DMS53 treated with DMSO at 0.1 percent for 48 hours (cell line): Measurements from ENCODE around the gene GPATCH1.
"Not testable (repeated sequence)": the region's sequence is repeated elsewhere in the genome, so short reads cannot be mapped to it uniquely, and the experiment has no call there.

ENCODE experiments used
- DNase-seq: peaks from one replicate; lab custom pipeline; 2025; ENCODE audit not compliant: unreplicated experiment; lab: John Stamatoyannopoulos, UW

GPATCH1 gene

DNA sequence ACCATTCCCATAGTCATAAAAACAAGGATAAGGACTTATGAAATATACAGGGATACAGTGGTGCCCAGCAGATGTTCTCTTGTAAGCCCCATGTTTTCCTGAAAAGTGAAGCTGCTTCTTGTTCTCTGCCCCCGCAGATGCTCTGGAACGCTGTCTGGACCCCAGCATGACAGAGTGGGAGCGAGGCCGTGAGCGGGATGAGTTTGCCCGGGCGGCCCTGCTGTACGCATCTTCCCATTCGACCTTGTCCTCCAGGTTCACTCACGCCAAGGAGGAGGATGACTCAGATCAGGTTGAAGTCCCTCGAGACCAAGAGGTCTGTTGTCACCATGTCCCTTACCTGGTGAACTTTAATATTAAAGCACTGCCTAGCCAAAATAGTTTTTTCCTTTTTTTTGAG, 30.6 kb downstream of the GPATCH1 start:
- no peak for DNase-seq

DNA sequence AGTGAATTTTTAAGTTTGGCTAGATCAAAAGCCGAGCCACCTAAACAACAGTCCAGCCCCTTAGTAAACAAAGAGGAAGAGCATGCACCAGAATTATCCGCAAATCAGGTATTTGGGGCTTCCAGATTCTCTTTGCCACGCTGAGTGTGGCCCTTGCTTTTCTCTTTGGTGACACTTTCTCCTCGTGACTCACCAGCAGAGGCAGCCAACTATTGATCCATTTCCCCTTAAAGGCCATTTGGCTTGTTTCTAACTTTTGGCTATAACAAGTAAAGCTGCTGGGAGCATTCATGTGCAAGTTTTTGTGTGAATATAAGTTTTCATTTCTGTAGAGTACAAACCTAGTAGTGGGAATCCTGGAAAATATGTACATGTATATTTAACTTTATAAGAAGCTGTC, 33.3 kb downstream of the GPATCH1 start:
- DNase-seq, result no peak

DNA sequence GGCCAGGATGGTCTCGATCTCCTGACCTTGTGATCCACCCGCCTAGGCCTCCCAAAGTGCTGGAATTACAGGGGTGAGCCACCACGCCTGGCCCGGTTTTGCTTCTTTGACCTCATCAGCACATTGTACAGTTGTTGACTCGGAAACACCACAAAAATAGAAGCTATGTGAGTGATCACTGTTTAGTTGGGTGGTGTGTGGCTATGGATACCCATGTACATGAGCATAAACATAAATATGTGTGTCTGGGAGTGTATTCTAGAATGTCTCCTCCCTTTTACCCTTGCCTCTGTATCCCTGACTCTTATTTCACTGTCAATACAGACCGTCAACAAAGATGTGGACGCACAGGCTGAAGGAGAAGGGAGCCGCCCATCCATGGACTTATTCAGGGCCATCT, 36.5 kb downstream of the GPATCH1 start:
- no peak for DNase-seq

DNA sequence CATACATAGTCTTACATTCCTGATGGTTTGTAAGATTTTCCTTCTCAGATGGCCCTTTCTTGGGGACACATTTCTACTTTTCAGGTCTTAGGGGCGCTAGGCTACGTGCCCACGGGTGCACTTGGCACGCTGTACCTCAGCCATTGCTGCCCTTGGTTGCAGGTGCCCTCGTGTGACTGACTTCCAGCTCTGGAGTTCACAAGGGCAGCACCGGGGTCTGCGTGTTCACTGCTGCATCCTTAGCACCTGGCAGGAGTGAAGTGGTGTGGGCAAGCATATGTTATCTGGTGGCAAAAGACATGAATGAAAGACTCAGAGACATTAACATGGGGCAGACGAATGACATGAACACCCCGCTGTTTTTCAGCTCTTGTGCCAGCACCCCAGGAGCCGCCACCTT, 37.7 kb downstream of the GPATCH1 start:
- DNase-seq, result no peak

DNA sequence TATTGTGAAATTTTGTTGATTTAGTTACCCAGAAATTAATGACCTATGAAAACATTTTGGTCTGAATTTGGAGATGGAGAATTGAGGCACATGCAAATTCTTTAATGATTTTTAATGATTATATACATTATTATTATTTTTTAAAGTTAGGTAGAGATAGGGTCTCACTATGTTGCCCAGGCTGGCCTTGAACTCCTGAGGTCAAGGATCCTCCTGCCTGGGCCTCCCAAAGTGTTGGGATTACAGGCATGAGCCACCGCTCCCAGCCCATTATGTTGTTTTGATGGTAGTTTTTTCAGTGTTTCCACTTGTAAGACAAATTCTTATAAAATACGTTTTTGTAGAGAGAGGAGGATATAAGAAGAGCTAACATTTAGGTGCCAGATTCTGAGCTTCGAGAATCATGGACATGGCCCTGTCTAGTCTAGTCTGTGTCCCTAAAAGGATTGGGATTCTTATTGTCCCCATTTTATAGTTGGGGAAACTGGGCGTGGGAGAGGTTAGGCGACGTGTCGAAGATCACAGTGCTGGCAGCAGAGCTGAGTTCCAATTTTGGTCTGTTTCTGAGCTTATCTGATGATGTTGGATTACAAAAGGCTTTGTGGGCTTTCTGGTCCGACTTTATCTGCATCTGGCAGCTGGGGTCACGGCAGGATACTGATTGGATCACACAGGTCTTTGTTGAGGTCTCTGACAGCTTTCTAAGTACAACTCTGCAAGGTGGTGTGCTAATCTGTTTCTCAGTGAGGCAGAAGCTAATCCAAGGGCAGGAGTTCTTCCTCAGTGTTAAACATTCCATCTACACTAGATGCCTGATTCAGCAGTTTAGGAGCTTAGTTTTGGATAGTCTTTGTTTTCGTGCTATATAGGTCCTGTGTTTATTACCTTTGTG, 43.5 kb downstream of the GPATCH1 start:
- no peak for DNase-seq

DNA sequence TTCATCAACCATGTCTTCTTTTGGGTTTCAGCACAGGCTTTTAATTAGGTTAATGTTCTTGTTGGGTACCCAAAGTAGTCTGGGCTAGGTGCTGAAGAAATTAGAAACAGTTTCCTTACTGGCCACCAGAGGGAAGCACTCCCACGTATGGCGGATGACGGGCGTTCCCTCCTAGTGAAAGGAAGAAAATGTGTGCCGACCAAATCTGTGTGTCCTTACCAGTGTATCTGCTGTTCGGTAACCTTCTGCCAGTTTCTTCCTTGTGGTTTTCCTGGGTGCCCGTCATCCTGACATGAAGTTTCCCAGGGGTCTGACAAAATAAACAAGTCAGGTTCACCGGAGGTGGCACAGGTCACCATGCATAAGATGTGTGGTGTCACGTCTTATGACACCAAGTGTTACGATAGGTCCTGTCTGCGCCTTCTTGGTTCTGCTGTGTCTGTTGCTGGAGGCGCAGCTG, 45.0 kb downstream of the GPATCH1 start:
- peak; percentile 79 for DNase-seq

DNA sequence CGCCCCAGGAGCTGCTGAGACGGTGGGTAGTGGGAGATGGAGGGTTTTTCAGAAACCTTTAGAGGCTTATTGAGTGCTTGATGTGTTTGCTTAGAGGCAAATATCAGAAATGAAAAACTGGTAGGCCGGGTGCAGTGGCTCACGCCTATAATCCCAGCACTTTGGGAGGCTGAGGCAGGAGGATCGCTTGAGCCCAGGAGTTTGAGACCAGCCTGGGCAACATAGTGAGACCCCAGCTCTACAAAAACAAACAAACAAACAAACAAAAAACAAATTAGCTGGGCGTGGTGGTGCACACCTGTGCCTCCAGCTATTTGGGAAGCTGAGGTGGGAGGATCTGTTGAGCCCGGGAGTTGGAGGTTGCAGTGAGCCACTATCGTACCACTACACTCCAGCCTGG, 45.7 kb downstream of the GPATCH1 start:
- not testable (repeated sequence) for DNase-seq

DNA sequence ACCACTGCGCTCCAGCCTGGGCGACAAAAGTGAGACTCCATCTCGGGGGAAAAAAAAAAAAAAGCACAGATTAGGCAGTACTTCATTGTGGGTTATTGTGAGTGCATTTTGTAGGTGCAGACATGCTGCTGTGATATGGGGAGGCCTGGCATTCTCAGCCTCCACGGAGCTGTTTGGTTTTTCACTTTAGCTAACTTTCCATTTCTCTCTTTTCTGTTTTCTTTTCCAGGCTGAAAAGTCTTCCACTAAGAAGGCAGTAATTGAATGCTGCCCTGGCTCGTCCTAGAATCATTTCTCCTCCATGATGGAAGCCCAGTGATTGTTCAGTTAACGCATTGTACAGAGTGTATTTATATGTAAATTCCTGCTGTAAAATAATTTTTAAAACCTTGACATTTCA, 48.9 kb downstream of the GPATCH1 start:
- no peak for DNase-seq

DNA sequence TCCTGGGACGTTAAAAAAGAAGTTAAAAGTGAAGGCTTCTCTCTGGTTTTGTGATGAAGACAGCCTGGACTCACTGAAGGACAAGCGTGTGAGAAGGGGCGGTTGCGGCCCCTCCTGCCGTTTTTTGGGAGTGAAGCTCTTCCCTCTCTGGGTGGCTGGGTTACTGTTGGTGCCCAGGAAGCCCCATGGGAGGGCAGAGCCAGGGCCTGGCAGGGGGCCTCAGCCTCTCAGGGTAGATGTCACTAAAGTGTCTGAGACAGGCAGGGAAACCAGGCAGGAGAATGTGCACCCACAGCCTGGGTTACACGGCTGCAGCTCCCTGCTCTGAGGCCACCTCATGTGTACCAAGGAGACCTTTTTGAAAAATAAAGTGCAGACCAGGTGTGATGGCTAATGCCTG, 49.5 kb downstream of the GPATCH1 start:
- no peak for DNase-seq

DNA sequence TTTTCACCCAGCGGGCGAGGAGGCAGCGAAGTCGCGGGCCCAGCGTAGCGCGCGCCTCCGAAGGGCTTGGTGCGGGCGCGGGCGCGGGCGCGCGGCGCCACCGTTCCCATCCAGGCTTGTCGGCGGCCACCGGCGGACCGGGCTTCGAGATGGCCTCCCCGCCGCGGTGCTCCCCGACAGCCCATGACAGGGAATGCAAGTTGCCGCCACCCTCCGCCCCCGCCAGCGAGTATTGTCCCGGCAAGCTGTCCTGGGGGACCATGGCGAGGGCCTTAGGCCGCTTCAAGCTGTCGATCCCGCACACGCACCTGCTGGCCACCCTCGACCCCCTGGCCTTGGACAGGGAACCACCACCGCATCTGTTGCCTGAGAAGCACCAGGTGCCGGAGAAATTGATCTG, 51.0 kb downstream of the GPATCH1 start, which contains the start of gene WDR88:
WDR88 (plus strand) TSS at position 94 of the 400 bp plus-strand sequence; CDS start at position 150, 56 bp downstream.
- no peak for DNase-seq

DNA sequence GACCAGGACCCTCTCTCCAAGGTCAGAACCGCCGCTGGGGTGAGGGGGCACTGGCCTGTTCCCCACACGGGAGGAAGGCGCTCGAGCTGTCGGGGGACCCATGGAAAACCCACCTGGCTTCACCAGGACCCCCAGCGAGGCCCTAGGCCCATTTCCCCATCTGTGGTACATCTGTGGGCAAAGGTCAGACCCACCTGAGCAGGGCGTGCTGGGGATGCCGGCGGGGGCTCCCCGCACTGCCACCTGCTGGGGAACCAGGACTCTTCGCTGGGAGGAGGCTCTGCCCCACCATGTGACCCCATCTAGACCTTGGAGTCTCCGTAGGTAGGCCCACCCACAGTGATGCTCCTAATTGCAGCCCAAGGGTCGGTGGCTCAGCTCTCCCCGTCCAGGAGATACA, 51.4 kb downstream of the GPATCH1 start:
- DNase-seq, result no peak

DNA sequence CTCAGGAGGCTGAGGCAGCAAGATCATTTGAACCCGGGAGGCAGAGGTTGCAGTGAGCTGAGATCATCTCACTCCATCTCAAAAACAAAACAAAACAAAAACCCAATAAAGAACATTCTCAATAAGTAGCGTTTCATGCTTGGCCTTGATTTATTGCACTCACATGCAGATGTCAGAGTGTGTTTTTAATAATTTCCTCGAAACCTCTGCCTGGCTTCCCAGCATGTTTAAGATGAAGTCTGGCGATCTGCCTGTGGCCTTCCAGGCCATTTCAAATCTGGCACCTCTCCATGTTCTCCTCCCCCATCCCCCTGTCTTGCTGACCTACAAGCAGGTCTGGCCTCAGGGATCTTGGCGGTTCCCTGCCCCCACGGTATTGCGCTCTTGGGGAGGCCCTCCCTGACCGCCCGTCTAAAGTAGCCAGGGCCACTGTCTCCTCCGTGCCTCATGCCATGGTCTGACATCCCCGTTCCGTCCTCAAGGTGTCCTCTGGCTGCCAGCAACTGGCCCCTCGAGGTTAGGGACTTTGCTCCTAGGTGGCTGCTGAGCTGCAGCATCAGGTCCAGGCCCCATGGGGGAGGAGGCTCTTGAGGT, 52.6 kb downstream of the GPATCH1 start:
- no peak for DNase-seq

DNA sequence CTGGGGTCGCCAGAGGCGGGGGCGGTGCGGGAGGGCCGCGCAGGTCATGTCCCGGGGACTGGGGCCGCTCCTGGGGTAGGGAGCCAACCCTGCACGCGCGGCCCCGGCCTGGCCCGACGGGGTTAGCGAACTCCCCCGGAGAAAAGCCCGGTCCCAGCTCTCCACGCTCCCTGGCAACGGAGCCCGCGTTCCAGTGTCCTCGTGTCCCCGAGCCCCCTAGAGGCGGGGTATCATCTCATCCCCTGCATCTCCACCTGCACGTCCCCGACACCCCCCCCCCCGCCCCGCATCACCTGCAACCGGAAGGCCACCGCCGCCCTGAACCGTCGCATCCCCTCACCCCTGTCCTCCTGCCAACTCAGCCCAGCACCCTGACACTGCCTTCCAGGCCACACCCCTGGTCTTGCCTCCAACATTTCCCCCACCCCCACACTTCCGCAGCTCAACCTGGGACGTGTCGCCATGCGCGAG, 53.6 kb downstream of the GPATCH1 start:
- DNase-seq, result no peak

DNA sequence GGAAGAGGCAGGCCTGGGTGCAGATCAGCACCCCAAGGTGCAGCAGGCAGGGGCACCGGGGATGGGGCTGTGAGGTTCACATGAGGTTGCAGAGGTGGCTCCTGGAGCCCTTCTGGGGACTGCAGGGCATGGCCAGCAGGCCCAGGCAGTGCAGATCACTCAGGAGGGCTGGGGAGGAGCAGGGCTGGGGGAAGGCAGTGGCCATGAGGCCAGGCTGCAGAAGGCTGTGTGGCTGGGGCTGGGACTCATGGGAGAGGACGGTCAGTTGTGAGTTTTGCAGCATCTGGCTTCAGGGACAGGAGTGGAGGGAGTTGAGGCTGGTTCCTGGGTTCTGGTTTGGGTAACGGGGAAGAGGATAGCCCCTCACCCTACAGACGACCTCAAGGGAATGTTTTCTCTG, 58.2 kb downstream of the GPATCH1 start:
- DNase-seq, result no peak

DNA sequence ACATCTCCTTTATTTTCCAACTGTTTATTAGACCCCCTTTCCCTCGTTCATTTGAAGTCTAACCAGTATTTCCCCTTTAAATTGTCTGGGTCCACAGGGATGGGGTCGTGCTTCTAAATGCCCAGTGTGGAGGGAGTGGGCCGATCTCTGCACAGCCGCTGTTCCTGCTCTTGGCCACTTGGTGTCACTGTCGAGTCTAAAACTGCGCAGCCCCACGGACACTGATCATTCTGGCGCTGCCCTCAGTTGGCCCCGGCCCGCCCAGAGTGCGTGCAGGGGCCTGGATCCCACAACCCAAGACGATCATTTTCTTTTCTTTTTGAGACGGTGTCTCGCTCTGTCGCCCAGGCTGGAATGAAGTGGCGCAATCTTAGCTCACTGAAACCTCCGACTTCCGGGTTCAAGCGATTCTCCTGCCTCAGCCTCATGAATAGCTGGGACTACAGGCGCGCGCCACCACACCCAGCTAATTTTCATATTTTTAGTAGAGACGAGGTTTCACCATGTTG, 63.0 kb downstream of the GPATCH1 start:
- peak; percentile 60 for DNase-seq

DNA sequence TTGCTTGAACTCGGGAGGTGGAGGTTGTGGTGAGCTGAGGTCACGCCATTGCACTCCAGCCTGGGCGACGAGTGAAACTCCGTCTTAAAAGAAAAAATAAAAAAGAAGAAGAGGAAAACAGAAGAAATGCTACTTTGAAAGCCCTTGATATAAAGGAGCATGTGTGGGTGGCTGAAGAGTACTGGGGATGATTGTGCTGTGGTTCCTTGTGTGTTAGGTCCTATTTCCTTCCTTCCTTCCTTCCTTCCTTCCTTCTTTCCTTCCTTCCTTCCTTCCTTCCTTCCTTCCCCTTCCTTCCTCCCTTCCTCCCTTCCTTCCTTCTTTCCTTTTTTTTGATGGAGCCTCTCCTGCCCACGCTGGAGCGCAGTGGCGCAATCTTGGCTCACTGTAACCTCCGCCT, 65.2 kb downstream of the GPATCH1 start:
- no peak for DNase-seq

DNA sequence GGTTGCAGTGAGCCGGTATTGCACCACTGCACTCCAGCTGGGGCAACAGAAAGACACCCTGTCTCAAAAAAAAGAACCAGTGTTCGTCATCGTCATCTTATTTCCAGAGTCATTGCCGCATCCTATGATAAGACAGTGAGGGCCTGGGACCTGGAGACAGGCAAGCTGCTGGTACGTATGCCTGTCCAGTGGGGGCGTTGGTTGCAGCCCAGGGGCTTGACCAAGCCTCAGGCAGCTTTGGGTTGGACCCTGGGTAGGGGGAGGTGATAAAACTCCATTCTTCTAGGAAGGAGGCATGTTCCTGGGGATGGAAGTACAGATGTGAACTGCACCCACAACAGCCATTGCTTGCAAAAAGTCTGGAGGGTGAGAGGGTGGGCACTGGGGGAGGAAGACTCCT, 66.6 kb downstream of the GPATCH1 start:
- no peak for DNase-seq

DNA sequence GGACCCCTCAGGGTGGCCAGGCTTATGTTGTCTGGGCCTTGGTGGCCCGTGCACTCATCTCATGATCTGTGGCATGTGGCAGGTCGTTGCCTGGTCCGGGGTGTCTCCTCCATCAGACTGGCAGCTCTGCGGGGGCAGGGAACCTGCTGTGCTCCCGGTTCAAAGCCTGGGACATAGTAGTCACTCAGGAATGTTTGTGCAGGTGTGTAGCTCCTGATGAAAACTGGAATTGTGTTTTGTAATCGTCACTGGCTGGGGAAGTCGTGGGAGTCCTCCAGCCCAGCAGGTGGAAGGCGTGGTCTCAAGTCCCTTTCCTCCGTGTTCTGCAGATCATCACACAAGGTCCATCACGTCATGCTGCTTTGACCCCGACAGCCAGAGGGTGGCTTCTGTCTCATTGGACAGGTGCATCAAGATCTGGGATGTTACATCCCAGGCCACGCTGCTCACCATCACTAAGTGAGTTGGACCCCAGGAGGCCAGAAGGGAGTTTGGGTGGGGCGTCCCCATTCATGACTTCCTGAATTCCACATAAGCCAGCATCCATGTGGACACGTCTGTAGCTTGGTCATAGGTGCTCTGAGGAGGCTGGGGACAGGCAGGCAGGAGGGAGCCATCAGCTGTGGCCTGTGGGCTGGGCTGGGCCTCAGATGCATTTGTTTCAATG, 70.0 kb downstream of the GPATCH1 start:
- peak; percentile 60 for DNase-seq

DNA sequence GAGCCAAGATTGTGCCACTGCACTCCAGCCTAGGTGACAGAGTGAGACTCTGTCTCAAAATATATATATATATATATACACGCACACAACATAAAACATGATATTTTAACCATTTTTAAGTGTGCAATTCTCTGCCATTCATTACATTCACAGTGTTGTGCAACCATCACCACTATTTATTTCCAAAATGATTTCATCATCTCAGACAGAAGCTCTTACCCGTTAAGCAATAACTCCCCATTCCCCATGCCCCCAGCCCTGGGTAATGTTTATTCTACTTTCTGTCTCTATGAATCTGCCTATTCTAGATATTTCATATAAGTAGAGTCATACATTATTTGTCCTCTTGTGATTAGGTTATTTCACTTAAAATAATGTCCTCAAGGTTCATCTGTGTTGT, 71.2 kb downstream of the GPATCH1 start:
- no peak for DNase-seq

DNA sequence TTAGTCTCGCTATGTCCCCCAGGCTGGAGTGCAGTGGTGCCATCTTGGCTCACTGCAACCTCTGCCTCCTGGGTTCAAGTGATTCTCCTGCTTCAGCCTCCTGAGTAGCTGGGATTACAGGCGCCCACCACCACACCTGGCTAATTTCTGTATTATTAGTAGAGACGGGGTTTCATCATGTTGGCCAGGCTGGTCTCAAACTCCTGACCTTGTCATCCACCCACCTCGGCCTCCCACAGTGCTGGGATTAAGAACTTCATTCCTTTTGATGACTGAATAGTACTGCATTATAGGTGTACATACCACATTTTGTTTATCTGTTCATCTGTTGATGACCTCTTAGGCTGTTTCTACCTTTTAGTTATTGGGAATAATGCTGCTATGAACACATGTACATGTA, 71.6 kb downstream of the GPATCH1 start:
- DNase-seq, result not testable (repeated sequence)

DNA sequence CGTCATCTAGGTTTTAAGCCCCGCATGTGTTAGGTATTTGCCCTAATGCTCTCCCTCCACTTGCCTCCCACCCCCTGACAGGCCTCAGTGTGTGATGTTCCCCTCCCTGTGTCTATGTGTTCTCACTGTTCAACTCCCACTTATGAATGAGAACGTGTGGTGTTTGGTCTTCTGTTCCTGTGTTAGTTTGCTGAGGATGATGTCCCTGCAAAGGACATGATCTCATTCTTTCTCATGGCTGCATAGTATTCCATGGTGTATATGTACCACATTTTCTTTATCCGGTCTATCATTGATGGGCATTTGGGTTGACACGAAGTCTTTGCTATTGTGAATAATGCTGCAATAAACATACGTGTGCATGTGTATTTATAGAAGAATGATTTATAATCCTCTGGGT, 73.3 kb downstream of the GPATCH1 start:
- not testable (repeated sequence) for DNase-seq

DNA sequence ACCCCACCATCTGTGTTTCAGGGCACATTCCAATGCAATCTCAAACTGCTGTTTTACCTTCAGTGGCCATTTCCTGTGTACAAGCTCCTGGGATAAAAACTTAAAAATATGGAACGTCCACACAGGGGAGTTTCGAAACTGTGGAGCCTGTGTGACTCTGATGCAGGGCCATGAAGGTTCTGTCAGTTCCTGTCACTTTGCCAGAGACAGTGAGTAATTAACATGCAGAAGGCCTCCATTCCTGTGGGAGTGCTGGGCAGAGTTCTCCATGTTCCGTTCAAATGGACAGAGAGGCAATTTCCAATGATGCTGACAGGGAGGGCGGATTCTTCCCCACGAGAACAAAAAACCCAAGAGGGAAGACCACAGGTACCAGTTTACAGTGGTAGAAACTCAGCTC, 75.4 kb downstream of the GPATCH1 start:
- no peak for DNase-seq
